Measurements from ENCODE around the gene ARID5B. TPM values are rescaled to one million over a fixed set of nuclear protein-coding genes. Genes with fewer than 3 reads are reported as not detected.

Gene ARID5B
- total RNA-seq, 1 experiment from 2014 or later = 2.3 TPM

DNA sequence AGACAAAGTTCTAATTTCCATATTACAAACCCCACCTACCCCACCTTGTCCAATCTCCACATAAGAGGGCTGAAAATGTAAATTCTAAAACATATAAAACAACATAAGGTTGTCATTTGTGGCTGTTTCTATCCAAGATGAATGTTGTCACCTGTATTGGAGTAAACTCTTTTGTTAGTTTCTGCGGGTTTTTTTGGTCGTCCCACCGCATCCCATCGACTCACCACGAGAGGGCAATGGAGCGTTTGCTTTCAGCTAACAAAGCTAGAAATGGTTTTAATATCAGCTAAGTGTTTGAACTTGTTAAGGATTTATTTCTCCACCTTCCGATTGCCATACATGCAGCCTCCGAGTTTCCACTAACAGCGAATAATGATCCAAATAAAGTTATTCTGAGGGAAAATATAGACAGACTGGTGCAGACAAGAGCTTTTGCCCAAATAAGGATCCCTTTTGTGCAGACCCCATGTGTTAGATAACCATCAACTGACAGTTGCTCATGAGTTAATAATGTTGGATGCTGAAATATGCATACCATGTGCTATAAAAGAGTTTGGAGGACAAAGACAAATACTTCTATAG is 137.2 kb downstream of the ARID5B start:
- Mint-ChIP-seq H3K4me3 (no peak overlapping the region), H3K27ac (no peak overlapping the region), H3K27me3 (ENCODE audit: low read depth) (peaks cover 43% of the 10 kb centered on the region), H3K9me3 (no peaks in the 10 kb centered on the region), H3K36me3 (no peaks in the 10 kb centered on the region), H3K4me1 (peaks cover 47% of the 10 kb centered on the region)
- TF ChIP-seq, protein P1, sequence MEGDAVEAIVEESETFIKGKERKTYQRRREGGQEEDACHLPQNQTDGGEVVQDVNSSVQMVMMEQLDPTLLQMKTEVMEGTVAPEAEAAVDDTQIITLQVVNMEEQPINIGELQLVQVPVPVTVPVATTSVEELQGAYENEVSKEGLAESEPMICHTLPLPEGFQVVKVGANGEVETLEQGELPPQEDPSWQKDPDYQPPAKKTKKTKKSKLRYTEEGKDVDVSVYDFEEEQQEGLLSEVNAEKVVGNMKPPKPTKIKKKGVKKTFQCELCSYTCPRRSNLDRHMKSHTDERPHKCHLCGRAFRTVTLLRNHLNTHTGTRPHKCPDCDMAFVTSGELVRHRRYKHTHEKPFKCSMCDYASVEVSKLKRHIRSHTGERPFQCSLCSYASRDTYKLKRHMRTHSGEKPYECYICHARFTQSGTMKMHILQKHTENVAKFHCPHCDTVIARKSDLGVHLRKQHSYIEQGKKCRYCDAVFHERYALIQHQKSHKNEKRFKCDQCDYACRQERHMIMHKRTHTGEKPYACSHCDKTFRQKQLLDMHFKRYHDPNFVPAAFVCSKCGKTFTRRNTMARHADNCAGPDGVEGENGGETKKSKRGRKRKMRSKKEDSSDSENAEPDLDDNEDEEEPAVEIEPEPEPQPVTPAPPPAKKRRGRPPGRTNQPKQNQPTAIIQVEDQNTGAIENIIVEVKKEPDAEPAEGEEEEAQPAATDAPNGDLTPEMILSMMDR (IDR thresholded peaks at IDR 0.05) = peak; percentile 23
- TF ChIP-seq, protein P2, sequence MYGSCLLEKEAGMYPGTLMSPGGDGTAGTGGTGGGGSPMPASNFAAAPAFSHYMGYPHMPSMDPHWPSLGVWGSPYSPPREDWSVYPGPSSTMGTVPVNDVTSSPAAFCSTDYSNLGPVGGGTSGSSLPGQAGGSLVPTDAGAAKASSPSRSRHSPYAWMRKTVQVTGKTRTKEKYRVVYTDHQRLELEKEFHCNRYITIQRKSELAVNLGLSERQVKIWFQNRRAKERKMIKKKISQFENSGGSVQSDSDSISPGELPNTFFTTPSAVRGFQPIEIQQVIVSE (CRISPR knock-in tag; IDR thresholded peaks at IDR 0.05; ENCODE audit: borderline replicate concordance) = no peak
- no peak for TF ChIP-seq MLX (CRISPR knock-in tag; IDR thresholded peaks at IDR 0.05)
- TF ChIP-seq NFE2L1 (CRISPR knock-in tag; IDR thresholded peaks at IDR 0.05) = no peak
- POLR2A ChIA-PET = no interaction called here
- DNase-seq (ENCODE audit: low spot score) (peak; percentile 60), ATAC-seq (peak; percentile 43)
- CTCF ChIA-PET = interaction anchor here (0.6 to 4.1 kb wide), 25 partner anchors 8 to 579 kb away, joined by 3 to 31 read pairs (median 4); partner anchors contain the start of gene RTKN2

DNA sequence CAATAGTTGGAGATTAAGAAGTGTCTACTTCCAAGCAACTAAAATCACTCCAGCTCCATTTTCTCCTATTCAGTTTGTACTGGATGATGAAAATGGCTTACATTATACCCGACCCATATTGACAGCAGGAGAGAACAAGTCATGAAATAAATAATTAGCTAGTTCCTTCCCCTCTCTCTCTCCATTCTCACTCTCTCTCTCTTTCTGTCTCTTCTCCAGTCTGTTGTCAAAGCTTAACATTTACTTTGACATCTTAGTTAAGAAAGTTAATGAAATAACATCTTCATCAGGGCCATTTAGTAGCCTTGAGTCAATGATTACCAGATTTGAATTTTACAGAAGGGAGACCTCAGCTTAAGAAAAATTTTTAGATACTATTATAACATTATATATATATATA is 138.5 kb downstream of the ARID5B start:
- POLR2A ChIA-PET = no interaction called here

More for the DNA sequence above, 138.5 kb downstream of the ARID5B start:
- H3K36me3 Mint-ChIP-seq = no peaks in the 10 kb centered on the region
- H3K4me1 Mint-ChIP-seq = peaks cover 58% of the 10 kb centered on the region
- peaks cover 34% of the 10 kb centered on the region for H3K27me3 Mint-ChIP-seq (ENCODE audit: low read depth)
- ATAC-seq (no peak), DNase-seq (ENCODE audit: low spot score) (no peak)
- CTCF ChIA-PET = interaction anchor here (0.7 to 4.1 kb wide), 7 partner anchors 10 to 209 kb away, joined by 3 to 31 read pairs (median 6); no protein-coding TSS in a partner anchor
- no peak overlapping the region for H3K27ac Mint-ChIP-seq
- H3K9me3 Mint-ChIP-seq = no peaks in the 10 kb centered on the region
- TF ChIP-seq ESRRA (CRISPR knock-in tag; IDR thresholded peaks at IDR 0.05; ENCODE audit: borderline replicate concordance) (no peak), ZBTB43 (CRISPR knock-in tag; IDR thresholded peaks at IDR 0.05) (no peak), CBFB (CRISPR knock-in tag; IDR thresholded peaks at IDR 0.05; ENCODE audit: low read depth) (no peak), MLX (CRISPR knock-in tag; IDR thresholded peaks at IDR 0.05) (no peak), TEAD4 (CRISPR knock-in tag; IDR thresholded peaks at IDR 0.05) (no peak), CREM (CRISPR knock-in tag; IDR thresholded peaks at IDR 0.05) (no peak)
- TF ChIP-seq, protein P3, sequence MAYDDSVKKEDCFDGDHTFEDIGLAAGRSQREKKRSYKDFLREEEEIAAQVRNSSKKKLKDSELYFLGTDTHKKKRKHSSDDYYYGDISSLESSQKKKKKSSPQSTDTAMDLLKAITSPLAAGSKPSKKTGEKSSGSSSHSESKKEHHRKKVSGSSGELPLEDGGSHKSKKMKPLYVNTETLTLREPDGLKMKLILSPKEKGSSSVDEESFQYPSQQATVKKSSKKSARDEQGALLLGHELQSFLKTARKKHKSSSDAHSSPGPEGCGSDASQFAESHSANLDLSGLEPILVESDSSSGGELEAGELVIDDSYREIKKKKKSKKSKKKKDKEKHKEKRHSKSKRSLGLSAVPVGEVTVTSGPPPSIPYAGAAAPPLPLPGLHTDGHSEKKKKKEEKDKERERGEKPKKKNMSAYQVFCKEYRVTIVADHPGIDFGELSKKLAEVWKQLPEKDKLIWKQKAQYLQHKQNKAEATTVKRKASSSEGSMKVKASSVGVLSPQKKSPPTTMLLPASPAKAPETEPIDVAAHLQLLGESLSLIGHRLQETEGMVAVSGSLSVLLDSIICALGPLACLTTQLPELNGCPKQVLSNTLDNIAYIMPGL (CRISPR knock-in tag; IDR thresholded peaks at IDR 0.05) = no peak
- TF ChIP-seq, protein P4, sequence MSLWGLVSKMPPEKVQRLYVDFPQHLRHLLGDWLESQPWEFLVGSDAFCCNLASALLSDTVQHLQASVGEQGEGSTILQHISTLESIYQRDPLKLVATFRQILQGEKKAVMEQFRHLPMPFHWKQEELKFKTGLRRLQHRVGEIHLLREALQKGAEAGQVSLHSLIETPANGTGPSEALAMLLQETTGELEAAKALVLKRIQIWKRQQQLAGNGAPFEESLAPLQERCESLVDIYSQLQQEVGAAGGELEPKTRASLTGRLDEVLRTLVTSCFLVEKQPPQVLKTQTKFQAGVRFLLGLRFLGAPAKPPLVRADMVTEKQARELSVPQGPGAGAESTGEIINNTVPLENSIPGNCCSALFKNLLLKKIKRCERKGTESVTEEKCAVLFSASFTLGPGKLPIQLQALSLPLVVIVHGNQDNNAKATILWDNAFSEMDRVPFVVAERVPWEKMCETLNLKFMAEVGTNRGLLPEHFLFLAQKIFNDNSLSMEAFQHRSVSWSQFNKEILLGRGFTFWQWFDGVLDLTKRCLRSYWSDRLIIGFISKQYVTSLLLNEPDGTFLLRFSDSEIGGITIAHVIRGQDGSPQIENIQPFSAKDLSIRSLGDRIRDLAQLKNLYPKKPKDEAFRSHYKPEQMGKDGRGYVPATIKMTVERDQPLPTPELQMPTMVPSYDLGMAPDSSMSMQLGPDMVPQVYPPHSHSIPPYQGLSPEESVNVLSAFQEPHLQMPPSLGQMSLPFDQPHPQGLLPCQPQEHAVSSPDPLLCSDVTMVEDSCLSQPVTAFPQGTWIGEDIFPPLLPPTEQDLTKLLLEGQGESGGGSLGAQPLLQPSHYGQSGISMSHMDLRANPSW (CRISPR knock-in tag; conservative IDR thresholded peaks at IDR 0.05; ENCODE audit: low read depth) = no peak
- no peak overlapping the region for H3K4me3 Mint-ChIP-seq

All from WTC11 (cell line).